NCI-H1930 (cell line): ENCODE results near the gene APOO.

Experiments used
- DNase-seq, 2 experiments: peaks; one replicate each; lab custom pipeline; 2025; lab: John Stamatoyannopoulos, UW

APOO gene

DNA sequence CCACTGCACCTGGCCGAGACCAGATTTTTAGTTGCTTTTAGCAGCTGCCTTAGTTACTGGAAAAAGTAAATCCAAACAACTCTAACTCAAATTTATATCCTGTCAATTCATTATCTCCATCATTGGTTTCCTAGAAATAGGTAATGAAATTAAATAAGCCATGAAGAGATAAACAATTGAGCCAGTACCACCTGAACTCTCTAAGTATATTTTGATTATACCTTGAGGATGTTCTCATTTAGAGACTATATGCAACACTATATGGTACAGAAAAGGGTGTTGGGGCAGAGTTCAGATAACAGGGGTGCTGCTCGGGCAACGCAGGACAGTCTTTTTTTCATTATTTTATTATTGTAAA, 89.8 kb downstream of the APOO start:
- no peak for DNase-seq

GRCh38 chrX:23816179-23816578, 91.6 kb downstream of the APOO start:
- DNase-seq = no peak

DNA sequence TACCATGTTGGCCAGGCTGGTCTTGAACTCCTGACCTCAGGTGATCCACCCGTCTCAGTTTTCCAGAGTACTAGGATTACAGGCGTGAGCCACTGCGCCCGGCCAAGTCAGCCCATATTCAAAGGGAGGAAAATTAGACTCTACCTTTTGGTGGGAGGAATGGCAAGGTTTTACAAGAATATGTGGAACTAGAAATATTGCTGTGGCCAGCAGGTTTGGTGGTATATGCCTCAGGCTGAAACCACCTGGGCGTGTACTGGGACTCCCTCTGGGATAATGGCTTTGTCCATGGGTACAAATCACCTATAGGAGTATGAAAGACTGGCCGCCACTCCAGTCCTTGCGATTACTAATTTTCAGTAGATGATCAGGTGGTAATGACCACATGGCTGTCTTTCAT, 92.4 kb downstream of the APOO start:
- DNase-seq = no peak

DNA sequence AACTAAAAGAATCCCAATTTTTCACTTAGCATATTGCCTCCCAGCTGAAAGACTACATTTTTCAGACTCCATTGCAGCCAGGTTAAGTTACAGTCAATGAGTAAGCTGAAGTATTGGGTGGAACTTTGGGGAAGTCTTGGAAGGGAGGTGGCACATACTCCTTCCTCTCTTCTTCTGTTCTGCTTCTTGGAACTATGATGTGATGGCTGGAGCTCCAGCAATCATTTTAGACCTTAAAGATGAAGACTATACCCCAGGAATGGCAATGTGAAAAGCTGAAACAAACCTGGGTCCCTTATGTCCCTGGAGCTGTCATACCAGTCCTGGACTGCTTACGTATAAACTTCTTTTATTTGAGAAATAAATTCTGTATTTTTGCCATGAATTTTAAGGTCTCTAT, 93.9 kb downstream of the APOO start:
- no peak for DNase-seq

- DNase-seq = no peak
Observed at GRCh38 chrX:23811656-23812055, 96.1 kb downstream of the APOO start.

DNA sequence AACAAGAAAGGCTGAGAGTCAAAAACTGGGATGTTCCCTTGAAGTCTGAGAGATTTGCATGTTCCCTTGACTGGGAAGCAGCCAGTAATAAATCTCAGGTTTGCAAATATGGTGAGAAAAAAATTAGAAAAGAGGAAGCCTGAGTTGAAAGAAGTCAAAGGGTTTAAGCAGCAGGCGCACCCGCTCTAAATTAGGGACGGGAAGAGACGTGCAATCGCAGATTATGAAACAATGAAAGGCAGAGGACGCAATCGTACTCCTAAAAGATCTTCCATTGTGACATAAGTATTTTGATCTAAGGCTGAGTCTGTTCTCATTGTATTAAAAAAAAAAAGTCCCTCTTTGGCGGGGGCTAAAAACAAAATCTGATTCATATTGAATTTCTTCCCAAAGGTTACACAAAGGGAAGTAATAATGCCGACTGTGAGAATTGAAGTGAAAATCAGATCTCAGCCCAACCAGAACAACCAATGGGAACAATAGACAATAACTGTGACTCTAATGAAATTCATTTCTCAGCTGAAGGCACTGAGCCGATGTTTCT, 96.6 kb downstream of the APOO start:
- no peak for DNase-seq

GRCh38 chrX:23810279-23810678, 97.5 kb downstream of the APOO start:
- DNase-seq = no peak

DNA sequence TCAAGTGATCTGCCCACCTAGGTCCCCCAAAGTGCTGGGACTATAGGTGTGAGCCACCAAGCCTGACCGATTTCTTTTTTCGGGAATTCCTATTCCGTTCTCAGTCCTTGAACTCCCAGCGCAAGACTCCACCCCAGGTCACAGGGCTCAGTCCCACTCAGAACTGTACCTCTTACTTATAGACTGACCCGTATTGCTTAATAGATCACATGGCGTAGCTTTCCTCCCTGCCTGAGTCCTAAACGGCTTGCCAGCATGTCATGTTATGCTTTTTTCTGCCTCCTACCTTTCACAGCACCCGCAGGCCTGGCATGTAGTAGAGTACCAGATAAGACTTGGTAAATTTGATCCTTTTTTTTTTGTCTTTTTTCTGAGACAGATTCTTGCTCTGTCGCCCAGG, 102.3 kb downstream of the APOO start:
- no peak for DNase-seq

GRCh38 chrX:23804578-23804977, 103.2 kb downstream of the APOO start:
- no peak for DNase-seq

DNA sequence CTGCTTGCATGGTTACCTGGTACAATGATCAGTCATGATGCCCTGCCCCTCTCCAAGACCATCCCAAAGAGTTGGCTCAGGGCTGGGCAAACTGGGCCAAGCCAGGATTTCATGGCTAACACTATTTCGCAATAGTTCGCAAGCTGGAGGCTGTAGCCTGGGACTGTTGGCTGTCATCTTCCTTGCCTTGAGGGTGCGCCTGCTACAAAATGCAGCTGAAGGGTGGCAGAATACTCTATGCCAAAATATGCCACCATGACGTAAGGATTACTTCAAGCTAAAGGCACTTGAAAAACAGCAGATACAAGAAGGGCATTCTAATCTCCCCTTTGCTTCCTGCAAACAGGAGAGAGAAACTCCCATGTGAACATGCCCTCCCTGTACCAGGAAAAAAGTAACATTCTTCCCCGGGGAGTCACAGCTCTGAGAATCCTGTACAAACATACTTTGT, 103.8 kb downstream of the APOO start:
- DNase-seq = no peak

DNA sequence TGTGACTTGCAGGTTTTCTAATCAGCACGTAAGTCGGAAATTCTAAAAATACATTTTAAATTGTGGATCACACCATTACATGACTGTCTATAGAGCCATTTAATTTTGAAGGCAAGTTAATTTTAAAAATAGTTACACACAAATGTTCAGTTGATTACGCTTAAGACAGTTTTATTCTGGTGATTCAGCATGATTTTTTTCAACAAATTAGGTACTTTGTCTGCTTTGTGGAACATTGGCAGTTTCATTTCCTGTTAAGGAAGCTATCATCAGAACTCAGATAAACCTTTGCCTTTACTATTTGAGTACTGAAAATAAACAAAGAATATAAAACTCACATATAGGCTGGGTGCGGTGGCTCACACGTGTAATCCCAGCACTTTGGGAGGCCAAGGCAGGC, 105.3 kb downstream of the APOO start:
- DNase-seq = no peak

DNA sequence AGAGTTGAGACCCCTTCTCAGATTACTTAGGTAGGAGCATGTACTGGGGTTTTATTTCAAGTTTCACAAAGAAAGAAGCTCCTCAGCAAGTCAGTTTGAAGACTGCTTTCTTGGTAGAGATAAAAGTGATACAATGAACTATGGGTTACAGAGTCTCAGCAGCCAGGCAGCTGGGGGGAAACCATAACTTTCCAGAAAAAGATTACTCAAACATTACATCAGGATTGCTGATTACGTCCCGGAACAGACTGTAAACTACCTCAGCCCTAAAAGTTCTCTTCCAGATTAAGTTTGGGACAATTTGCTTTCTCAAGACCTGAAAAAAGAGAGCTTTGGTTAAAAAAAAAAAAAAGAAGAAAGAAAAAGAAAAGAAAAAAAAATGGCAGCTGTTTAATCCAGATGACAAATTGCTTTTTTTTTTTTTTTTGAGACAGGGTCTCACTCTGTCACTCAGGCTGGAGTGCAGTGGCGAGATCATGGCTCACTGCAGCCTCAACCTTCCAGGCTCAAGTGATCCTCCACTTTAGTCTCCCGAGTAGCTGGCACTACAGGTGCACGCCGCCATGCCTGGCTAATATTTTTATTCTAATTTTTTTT, 108.2 kb downstream of the APOO start:
- no peak for DNase-seq

GRCh38 chrX:23797371-23798128, 110.2 kb downstream of the APOO start:
- DNase-seq = no peak

- DNase-seq = no peak
Observed at GRCh38 chrX:23795221-23795620, 112.5 kb downstream of the APOO start.

- peak; percentile 27 to 66 for DNase-seq
Observed at GRCh38 chrX:23792861-23793553, 114.7 kb downstream of the APOO start.

GRCh38 chrX:23790155-23790497, 117.6 kb downstream of the APOO start:
- DNase-seq = no peak

DNA sequence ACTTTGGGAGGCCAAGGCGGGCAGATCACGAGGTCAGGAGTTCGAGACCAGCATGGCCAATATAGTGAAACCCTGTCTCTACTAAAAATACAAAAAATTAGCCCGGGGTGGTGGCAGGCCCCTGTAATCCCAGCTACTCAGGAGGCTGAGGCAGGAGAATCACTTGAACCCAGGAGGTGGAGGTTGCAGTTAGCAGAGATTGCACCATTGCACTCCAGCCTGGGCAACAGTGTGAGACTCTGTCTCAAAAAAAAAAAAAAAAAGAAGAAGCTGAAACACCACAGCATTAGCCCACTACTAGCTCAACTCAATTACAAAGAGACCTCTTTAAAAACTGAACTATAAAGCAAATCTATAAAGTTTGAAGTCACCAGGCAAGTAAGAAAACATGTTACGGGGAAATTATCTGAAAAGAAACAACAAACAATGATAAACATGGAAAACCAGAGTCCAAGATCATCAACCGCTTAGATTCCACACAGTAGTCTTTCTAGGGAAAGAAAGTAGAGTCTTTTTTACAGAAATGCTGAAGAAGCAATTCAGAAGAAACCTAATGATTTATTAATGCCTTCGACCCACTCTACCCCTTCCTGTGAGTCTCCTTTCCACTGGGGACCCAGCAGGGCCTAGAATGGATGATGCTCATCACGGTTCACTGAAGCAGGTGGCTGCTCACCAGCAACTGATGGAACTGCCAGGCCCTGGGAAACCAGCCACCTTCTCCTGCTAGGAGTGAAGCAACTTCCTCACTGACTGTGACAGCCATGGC, 118.2 kb downstream of the APOO start:
- no peak for DNase-seq

DNA sequence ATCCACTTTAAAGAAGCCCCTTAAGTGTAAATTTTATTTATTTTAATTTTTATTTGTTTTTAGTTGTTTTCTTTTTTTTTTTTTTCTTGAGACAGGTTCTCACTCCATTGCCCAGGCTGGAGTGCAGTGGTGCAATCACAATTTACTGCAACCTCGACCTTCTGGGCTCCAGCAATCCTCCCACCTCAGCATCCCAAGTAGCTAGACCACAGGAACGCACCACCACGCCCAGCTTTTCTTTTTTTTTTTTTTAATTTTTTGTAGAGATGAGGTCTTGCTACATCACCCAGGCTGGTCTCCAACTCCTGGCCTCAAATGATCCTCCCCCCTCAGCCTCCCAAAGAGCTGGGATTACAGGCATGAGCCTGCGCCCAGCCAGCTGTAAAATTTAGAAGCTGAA, 118.8 kb downstream of the APOO start:
- DNase-seq = no peak

DNA sequence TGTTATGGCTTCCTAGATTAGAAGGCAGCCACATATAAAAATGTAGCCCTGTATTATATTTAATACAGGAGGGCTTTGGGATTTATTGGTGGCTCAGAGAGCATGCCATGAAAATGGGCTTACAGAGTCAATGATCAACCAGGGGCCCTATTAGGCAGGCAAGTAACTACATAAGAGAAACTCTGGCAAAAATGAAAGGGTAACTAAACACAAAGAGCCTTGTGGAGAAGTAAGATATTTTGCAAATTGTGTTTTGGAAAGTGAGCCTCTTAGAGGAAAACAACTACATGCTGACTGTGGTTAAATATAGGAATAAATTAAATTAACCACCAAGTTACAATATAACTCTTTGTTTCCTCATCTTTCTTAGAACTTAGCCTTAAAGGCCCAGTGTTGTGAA, 119.2 kb downstream of the APOO start:
- no peak for DNase-seq

DNA sequence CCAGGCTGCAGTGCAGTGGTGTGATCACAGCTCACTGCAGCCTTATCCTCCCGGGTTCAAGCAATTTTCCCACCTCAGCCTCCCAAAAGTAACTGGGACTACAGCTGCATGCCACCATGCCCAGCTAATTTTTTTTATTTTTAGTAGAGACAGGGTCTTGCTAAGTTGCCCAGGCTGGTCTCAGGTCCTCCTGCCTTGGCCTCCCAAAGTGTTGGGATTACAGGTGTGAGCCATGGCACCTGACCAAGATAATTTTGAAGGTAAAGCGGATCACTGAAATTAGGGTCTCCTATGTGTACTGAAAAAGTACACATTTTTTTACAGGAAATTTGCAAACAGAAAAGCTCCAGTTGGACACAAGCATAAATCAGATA, 120.0 kb downstream of the APOO start:
- no peak for DNase-seq

- DNase-seq = no peak
Observed at GRCh38 chrX:23786268-23786815, 121.4 kb downstream of the APOO start.

DNA sequence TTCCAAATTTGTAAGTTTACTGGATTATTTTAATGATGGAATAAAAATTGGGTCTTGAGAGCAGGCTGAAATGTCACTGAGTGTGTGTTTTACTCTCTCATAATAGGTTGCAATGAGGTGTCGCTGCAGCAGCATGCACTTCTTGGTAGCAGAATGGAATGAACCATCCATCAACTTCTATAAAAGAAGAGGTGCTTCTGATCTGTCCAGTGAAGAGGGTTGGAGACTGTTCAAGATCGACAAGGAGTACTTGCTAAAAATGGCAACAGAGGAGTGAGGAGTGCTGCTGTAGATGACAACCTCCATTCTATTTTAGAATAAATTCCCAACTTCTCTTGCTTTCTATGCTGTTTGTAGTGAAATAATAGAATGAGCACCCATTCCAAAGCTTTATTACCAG, 122.2 kb downstream of the APOO start:
- no peak for DNase-seq
